GM19239 (cell line): ENCODE results near the gene KAZALD1.

Experiments used
- DNase-seq: peaks from one replicate; pipeline ENCODE4 v3.0.0; 2011; ENCODE audit warnings: low spot score; ENCODE audit not compliant: insufficient read length
- FAIRE-seq: peaks from 2 replicates; lab custom pipeline; 2011; peaks lifted over from hg19 to GRCh38; lab: Jason Lieb, UNC

KAZALD1 gene

DNA sequence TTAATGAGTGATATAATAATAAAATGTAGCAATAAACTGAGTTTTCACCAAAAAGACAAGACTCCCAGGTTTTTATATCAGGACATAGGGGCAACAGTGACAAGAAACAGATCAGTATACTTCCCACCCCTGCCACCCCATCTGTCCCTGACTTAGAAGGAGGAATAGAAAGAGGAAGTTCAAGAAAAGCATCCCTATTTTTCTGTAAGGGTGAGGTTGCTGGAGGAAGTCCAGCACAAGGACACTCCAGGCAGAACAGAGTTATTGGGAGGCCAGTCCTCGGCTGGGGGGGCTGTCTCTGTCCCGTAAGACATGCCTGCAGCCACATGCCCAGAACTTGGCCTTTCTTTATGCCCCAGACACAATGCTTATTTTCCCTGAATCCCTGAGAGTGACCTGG, 52.9 kb downstream of the KAZALD1 start:
- FAIRE-seq (no peak), DNase-seq (no peak)
